ENCODE results near the gene RUNX2. TPM values are rescaled to one million over a fixed set of nuclear protein-coding genes. Genes with fewer than 3 reads are reported as not detected.

RUNX2 gene
- total and polyA plus RNA-seq, 2 experiments from 2014 or later, result 1.0 to 2.1 TPM

DNA sequence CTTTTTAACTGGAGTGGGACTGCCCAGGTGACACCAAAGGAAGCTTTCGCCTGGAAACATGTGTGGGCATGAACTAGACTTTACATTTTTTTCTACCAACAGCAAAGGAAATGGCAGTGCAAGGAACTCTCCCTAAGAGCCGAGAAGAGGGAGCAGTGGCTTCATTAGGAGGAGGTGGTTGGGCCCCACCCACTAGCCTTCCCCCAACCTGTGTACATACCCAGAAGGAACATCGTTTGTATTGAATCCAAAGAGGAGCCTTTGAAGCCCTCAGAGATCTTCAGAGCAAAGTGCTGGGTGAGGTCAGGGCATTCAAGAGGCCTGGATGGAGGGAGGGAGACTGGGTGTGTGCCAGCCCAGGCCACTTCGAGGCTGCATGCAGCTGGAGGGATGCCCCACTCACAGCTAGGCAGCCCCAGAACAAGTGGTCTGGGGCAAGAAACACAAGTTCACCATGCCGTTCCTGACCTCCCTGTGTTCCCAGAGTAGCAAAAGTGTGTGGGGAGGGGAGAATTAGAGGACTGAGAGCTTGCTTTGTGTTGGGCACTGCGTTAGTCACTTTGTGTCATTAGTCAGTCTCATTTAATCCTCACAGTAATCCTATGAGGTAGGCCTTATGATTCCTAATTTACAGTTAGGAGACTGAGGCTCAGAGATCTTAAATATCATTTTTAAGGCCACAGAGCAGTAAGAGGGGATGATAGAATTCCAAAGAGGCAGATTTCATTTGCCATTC is 241.2 kb downstream of the RUNX2 start:
- 84% methylated on average over 6 of the region's 6 CpGs for WGBS (ENCODE audit: low lambda C conversion rate, missing lambda C conversion rate)
- no peak overlapping the region for H3K4me2 ChIP-seq
- no peaks in the 10 kb centered on the region for H3K36me3 ChIP-seq (replicated peaks; ENCODE audit: insufficient read depth, low read depth)
- no peak overlapping the region for H3K4me3 ChIP-seq
- no peak overlapping the region for H3K27ac ChIP-seq
- no peaks in the 10 kb centered on the region for H3K9me2 ChIP-seq (replicated peaks; ENCODE audit: insufficient read depth)
- H3K9me3 ChIP-seq (ENCODE audit: low read depth), result no peaks in the 10 kb centered on the region
- peaks cover 11% of the 10 kb centered on the region for H3K4me1 ChIP-seq (ENCODE audit: insufficient read depth)
- H3K79me2 ChIP-seq, result no peaks in the 10 kb centered on the region
- TF ChIP-seq EZH2 (IDR thresholded peaks at IDR 0.05; ENCODE audit: borderline replicate concordance), result no peak
- DNase-seq (ENCODE audit: low spot score), result no peak
- no peak overlapping the region for H2AFZ ChIP-seq
- no peaks in the 10 kb centered on the region for H3K27me3 ChIP-seq
- H4K20me1 ChIP-seq (ENCODE audit: insufficient read depth, poor library complexity, severe bottlenecking), result no peaks in the 10 kb centered on the region

DNA sequence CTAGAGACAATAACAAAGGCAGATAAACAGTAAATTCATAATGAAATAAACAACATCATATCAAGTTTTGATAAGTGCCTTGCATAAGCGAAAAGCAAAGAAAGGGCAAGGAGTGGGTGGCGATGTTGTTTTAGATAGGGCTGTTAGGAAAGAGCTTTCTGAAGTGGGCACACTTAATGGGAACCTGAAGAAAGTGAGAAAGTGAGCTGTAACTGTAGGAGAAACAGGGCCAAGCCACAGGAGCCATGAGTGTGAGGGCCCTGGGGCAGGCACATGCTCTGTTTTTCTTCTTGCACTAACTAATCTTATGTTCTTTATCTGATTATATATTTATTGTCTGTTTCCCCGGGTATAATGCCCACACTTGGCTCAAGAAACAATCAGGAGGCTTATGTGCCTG is 243.0 kb downstream of the RUNX2 start:
- no peaks in the 10 kb centered on the region for H3K9me2 ChIP-seq (replicated peaks; ENCODE audit: insufficient read depth)
- 72% methylated on average over 3 of the region's 3 CpGs for WGBS (ENCODE audit: low lambda C conversion rate, missing lambda C conversion rate)
- H2AFZ ChIP-seq, result no peak overlapping the region
- H3K4me2 ChIP-seq, result no peak overlapping the region
- no peaks in the 10 kb centered on the region for H3K79me2 ChIP-seq
- no peak overlapping the region for H3K4me3 ChIP-seq
- peaks cover 11% of the 10 kb centered on the region for H3K4me1 ChIP-seq (ENCODE audit: insufficient read depth)
- no peak for DNase-seq (ENCODE audit: low spot score)
- H3K36me3 ChIP-seq (replicated peaks; ENCODE audit: insufficient read depth, low read depth), result no peaks in the 10 kb centered on the region
- no peak overlapping the region for H3K27ac ChIP-seq
- H3K27me3 ChIP-seq, result no peaks in the 10 kb centered on the region
- H3K9me3 ChIP-seq (ENCODE audit: low read depth), result no peaks in the 10 kb centered on the region
- TF ChIP-seq, protein P1, sequence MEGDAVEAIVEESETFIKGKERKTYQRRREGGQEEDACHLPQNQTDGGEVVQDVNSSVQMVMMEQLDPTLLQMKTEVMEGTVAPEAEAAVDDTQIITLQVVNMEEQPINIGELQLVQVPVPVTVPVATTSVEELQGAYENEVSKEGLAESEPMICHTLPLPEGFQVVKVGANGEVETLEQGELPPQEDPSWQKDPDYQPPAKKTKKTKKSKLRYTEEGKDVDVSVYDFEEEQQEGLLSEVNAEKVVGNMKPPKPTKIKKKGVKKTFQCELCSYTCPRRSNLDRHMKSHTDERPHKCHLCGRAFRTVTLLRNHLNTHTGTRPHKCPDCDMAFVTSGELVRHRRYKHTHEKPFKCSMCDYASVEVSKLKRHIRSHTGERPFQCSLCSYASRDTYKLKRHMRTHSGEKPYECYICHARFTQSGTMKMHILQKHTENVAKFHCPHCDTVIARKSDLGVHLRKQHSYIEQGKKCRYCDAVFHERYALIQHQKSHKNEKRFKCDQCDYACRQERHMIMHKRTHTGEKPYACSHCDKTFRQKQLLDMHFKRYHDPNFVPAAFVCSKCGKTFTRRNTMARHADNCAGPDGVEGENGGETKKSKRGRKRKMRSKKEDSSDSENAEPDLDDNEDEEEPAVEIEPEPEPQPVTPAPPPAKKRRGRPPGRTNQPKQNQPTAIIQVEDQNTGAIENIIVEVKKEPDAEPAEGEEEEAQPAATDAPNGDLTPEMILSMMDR (IDR thresholded peaks at IDR 0.05; ENCODE audit: poor library complexity), result no peak
- no peak for TF ChIP-seq EZH2phosphoT487 (IDR thresholded peaks at IDR 0.05; ENCODE audit: low read depth, severe bottlenecking, unreplicated experiment)
- no peak for TF ChIP-seq EZH2 (IDR thresholded peaks at IDR 0.05; ENCODE audit: borderline replicate concordance)
- H4K20me1 ChIP-seq (ENCODE audit: insufficient read depth, poor library complexity, severe bottlenecking), result no peaks in the 10 kb centered on the region

DNA sequence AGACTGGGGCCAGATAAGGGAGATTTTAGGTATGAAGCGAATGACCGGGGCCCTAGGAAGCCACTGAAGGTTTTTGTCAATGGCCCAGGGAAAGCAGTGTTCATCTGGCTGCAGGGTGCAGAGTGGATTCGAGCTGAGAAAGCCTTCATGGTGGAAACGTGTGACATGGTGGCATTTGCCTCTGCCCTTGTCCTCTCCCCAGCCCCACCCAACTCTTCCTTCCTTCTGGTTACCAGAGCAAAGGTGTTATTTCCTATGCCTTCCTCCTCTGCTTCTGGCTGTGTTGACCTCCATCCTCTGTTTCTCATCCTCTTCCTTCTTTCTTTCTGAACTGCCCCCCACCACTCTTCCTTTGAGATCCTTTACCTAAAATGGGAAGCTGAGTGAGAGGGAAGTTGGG is 244.7 kb downstream of the RUNX2 start:
- no peak overlapping the region for H3K4me3 ChIP-seq
- 84% methylated on average over 4 of the region's 4 CpGs for WGBS (ENCODE audit: low lambda C conversion rate, missing lambda C conversion rate)
- H3K27me3 ChIP-seq, result no peaks in the 10 kb centered on the region
- no peaks in the 10 kb centered on the region for H3K9me2 ChIP-seq (replicated peaks; ENCODE audit: insufficient read depth)
- no peak overlapping the region for H2AFZ ChIP-seq
- no peaks in the 10 kb centered on the region for H3K79me2 ChIP-seq
- no peak for DNase-seq (ENCODE audit: low spot score)
- no peak for TF ChIP-seq EZH2phosphoT487 (IDR thresholded peaks at IDR 0.05; ENCODE audit: low read depth, severe bottlenecking, unreplicated experiment)
- TF ChIP-seq EZH2 (IDR thresholded peaks at IDR 0.05; ENCODE audit: borderline replicate concordance), result no peak
- TF ChIP-seq, protein P1 (IDR thresholded peaks at IDR 0.05; ENCODE audit: poor library complexity), result no peak
- H3K4me2 ChIP-seq, result no peak overlapping the region
- H3K27ac ChIP-seq, result no peak overlapping the region
- no peaks in the 10 kb centered on the region for H3K9me3 ChIP-seq (ENCODE audit: low read depth)
- H3K4me1 ChIP-seq (ENCODE audit: insufficient read depth), result no peaks in the 10 kb centered on the region
- no peaks in the 10 kb centered on the region for H4K20me1 ChIP-seq (ENCODE audit: insufficient read depth, poor library complexity, severe bottlenecking)
- no peaks in the 10 kb centered on the region for H3K36me3 ChIP-seq (replicated peaks; ENCODE audit: insufficient read depth, low read depth)

DNA sequence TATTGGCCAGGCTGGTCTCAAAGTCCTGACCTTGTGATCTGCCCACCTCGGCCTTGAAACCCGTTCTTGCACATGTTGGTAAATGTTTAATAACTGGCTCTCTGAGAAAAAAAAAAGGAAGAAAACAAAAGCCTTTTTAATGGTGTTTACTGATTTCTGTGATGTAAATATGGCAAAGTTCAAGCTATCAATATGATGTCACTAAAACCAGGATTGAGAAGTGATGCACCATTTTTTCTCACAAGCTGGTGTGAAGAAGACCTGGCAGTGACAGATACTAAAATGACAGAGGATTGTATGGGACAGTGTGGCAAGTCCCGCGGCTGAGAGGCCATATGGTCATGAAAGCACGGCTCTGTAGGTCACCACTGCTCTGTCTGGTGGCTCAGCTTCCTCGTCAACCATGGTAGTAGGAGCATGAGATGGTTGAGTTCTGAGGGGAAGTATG is 245.9 kb downstream of the RUNX2 start:
- no peak for DNase-seq (ENCODE audit: low spot score)
- Histone ChIP-seq H3K79me2 (no peaks in the 10 kb centered on the region), H3K9me3 (ENCODE audit: low read depth) (no peaks in the 10 kb centered on the region), H3K4me3 (no peak overlapping the region), H3K36me3 (replicated peaks; ENCODE audit: insufficient read depth, low read depth) (no peaks in the 10 kb centered on the region), H3K4me1 (ENCODE audit: insufficient read depth) (no peaks in the 10 kb centered on the region), H3K9me2 (replicated peaks; ENCODE audit: insufficient read depth) (no peaks in the 10 kb centered on the region), H2AFZ (no peak overlapping the region), H3K4me2 (no peak overlapping the region), H3K27ac (no peak overlapping the region), H4K20me1 (ENCODE audit: insufficient read depth, poor library complexity, severe bottlenecking) (no peaks in the 10 kb centered on the region), H3K27me3 (no peaks in the 10 kb centered on the region)
- 92% methylated on average over 6 of the region's 6 CpGs for WGBS (ENCODE audit: low lambda C conversion rate, missing lambda C conversion rate)
- no peak for TF ChIP-seq EZH2phosphoT487 (IDR thresholded peaks at IDR 0.05; ENCODE audit: low read depth, severe bottlenecking, unreplicated experiment)
- no peak for TF ChIP-seq EZH2 (IDR thresholded peaks at IDR 0.05; ENCODE audit: borderline replicate concordance)
- TF ChIP-seq, protein P1 (IDR thresholded peaks at IDR 0.05; ENCODE audit: poor library complexity), result no peak

Data from hepatocyte (in vitro differentiated cells).